K562 (cell line): Measurements from ENCODE around the gene GPHN. TPM values are rescaled to one million over a fixed set of nuclear protein-coding genes. Genes with fewer than 3 reads are reported as not detected.

Experiments
- ATAC-seq: fragments of 200-7000 bp; cut with Tn5 transposase; 3 replicates; pipeline ENCODE4 v1.9.1; 2020; ENCODE audit warnings: moderate library complexity
- BruUV-seq: library from RNA; stranded (reverse); fragments of 400-500 nt; replicated peaks from 2 replicates; lab custom pipeline; 2021; lab: Mats Ljungman, UMichigan
- CTCF ChIA-PET: fragments of 300-600 bp; formaldehyde crosslinking; extraction: SDS; loops from one replicate; lab custom pipeline; 2021; ENCODE audit warnings: low intra/inter-chr PET ratio; lab: Yijun Ruan, JAX
- POLR2A ChIA-PET: fragments of 300-600, 350-650 bp; sonication (Branson Sonifier 250); formaldehyde crosslinking; extraction: SDS; loops from one replicate; lab custom pipeline; 2021; ENCODE audit warnings: antibody characterized with exemption, inconsistent platforms; lab: Yijun Ruan, JAX
- DNase-seq, 4 experiments: peaks; one replicate each; pipeline versions ENCODE4 v3.0.0 to v3.0.0-alpha.2; 2011 to 2018; ENCODE audit warnings: low spot score in 3 of 4, mixed read lengths in 3 of 4; ENCODE audit errors: extremely low read depth in 1 of 4
- FAIRE-seq: peaks from 2 replicates; lab custom pipeline; 2011; peaks lifted over from hg19 to GRCh38; lab: Jason Lieb, UNC
- H2AFZ ChIP-seq: 2 replicates; pipeline ENCODE4 v1.6.0; 2011; ENCODE audit warnings: low read depth, low read length, control low read depth, inconsistent platforms
- H3K27ac ChIP-seq: fragments of 200-600 bp; 3 replicates; pipeline ENCODE4 v1.8.0; 2011; ENCODE audit warnings: low read depth, mild to moderate bottlenecking, control low read depth, inconsistent platforms, low read length, moderate library complexity, mixed read lengths; ENCODE audit errors: extremely low read depth
- H3K27me3 ChIP-seq, 2 experiments: fragments of 300-600 bp in 1 of 2; 2 replicates in 1 of 2; 3 replicates in 1 of 2; pipeline versions ENCODE4 v1.6.0 to v1.8.0; 2011; ENCODE audit warnings: inconsistent platforms in 2 of 2, low read length in 2 of 2, mild to moderate bottlenecking in 1 of 2, mixed read lengths in 1 of 2, moderate library complexity in 1 of 2; ENCODE audit not compliant: control insufficient read depth in 2 of 2, insufficient read depth in 2 of 2
- H3K36me3 ChIP-seq: fragments of 300-600 bp; 3 replicates; pipeline ENCODE4 v1.8.0; 2011; ENCODE audit warnings: mild to moderate bottlenecking, low read length, inconsistent platforms; ENCODE audit not compliant: control insufficient read depth, insufficient read depth
- H3K4me1 ChIP-seq, 2 experiments: fragments of 200-600 bp in 1 of 2; replicated peaks in 1 of 2; 2 replicates in 1 of 2; 3 replicates in 1 of 2; pipeline versions ENCODE4 v1.5.1 to v1.8.0; 2011; ENCODE audit warnings: inconsistent platforms in 2 of 2, low read length in 2 of 2, mild to moderate bottlenecking in 1 of 2, mixed read lengths in 1 of 2, moderate library complexity in 1 of 2; ENCODE audit not compliant: control insufficient read depth in 2 of 2, insufficient read depth in 2 of 2
- H3K4me2 ChIP-seq: 2 replicates; pipeline ENCODE4 v1.6.1; 2011; ENCODE audit warnings: low read length, control low read depth, inconsistent platforms, mixed read lengths; ENCODE audit not compliant: insufficient read depth
- H3K4me3 ChIP-seq: fragments of 200-600 bp; sonication (generic), shearing (Covaris generic); 2 replicates; pipeline ENCODE4 v1.5.1; 2016; ENCODE audit warnings: control low read depth, inconsistent platforms
- H3K79me2 ChIP-seq: fragments of 200-600 bp; 3 replicates; pipeline ENCODE4 v1.8.0; 2011; ENCODE audit warnings: low read length, inconsistent platforms; ENCODE audit not compliant: control insufficient read depth, insufficient read depth
- H3K9ac ChIP-seq, 2 experiments: 2 replicates each; pipeline versions ENCODE4 v1.6.0 to v1.6.1; 2011; ENCODE audit warnings: low read depth in 2 of 2, low read length in 2 of 2, control low read depth in 1 of 2, inconsistent platforms in 1 of 2, mild to moderate bottlenecking in 1 of 2, mixed read lengths in 1 of 2; ENCODE audit not compliant: insufficient read depth in 1 of 2
- H3K9me1 ChIP-seq: one replicate; pipeline ENCODE4 v1.6.0; 2011; ENCODE audit warnings: inconsistent platforms, mild to moderate bottlenecking, low read length, moderate library complexity; ENCODE audit not compliant: control insufficient read depth, insufficient read depth
- H3K9me3 ChIP-seq: replicated peaks from 2 replicates; pipeline ENCODE4 v1.5.1; 2011; ENCODE audit warnings: low read depth, low read length, inconsistent platforms; ENCODE audit not compliant: control insufficient read depth, insufficient read depth
- H4K20me1 ChIP-seq: replicated peaks from 2 replicates; pipeline ENCODE4 v1.6.1; 2011; ENCODE audit warnings: low read length, inconsistent platforms, mixed read lengths; ENCODE audit not compliant: control insufficient read depth, insufficient read depth
- BDP1 ChIP-seq: IDR thresholded peaks from 3 replicates; pipeline ENCODE4 v1.6.1; 2011; ENCODE audit not compliant: insufficient read length, insufficient read depth
- EWSR1 ChIP-seq: fragments of 450-650 bp; IDR thresholded peaks from 2 replicates; pipeline ENCODE4 v1.6.1; 2018; ENCODE audit warnings: borderline replicate concordance, mild to moderate bottlenecking, low read depth, moderate library complexity; ENCODE audit not compliant: partially characterized antibody
- KDM5B ChIP-seq: fragments of 200-600 bp; sonication (generic); IDR thresholded peaks from 2 replicates; pipeline ENCODE4 v1.6.1; 2012; ENCODE audit warnings: low read depth, mild to moderate bottlenecking, moderate library complexity, low read length, control low read depth, inconsistent platforms; ENCODE audit not compliant: insufficient replicate concordance
- KLF6 ChIP-seq: fragments of 250-450 bp; sonication (Bioruptor Pico); IDR thresholded peaks from 2 replicates; pipeline ENCODE4 v1.4.0; 2020; ENCODE audit warnings: mild to moderate bottlenecking, moderate library complexity, borderline replicate concordance
- LARP7 ChIP-seq: fragments of 450-650 bp; IDR thresholded peaks from 2 replicates; pipeline ENCODE4 v1.6.1; 2016
- MCM5 ChIP-seq: fragments of 450-650 bp; IDR thresholded peaks from 2 replicates; pipeline ENCODE4 v1.6.1; 2016; ENCODE audit warnings: low read depth
- POLR2AphosphoS2 ChIP-seq: IDR thresholded peaks from 2 replicates; pipeline ENCODE4 v1.6.1; 2012; ENCODE audit warnings: low read length, improper control_type of control experiment
- RAD51 ChIP-seq: fragments of 450-650 bp; IDR thresholded peaks from 2 replicates; pipeline ENCODE4 v1.7.1; 2016; ENCODE audit warnings: low read depth, mild to moderate bottlenecking, borderline replicate concordance
- TSC22D4 ChIP-seq: fragments of 450-650 bp; IDR thresholded peaks from 2 replicates; pipeline ENCODE4 v1.6.1; 2016; ENCODE audit warnings: missing genetic modification characterization, missing biosample characterization, control low read depth
- ZBTB43 ChIP-seq: sonication (generic); formaldehyde crosslinking; IDR thresholded peaks from 2 replicates; pipeline ENCODE4 v1.8.0; 2023; ENCODE audit warnings: mild to moderate bottlenecking, missing genetic modification reagents
- ZC3H4 ChIP-seq: sonication (generic); formaldehyde crosslinking; IDR thresholded peaks from 2 replicates; pipeline ENCODE4 v1.9.0; 2021; ENCODE audit warnings: missing genetic modification reagents, borderline replicate concordance
- ZNF785 ChIP-seq: fragments of 250-450 bp; sonication (Bioruptor Pico); IDR thresholded peaks from 2 replicates; pipeline ENCODE4 v1.4.0; 2020; ENCODE audit warnings: mild to moderate bottlenecking
- WGBS: fragments of 100-300 bp; shearing (Covaris generic); methylation state at CpG from one replicate; pipeline ENCODE4 v1.1.6; 2016; ENCODE audit warnings: low coverage, mixed read lengths; ENCODE audit not compliant: insufficient coverage; ENCODE audit errors: missing lambda C conversion rate; 5-methylcytosine and 5-hydroxymethylcytosine counted together
- in situ Hi-C: fragments of 300-500 bp; cut with MboI; formaldehyde crosslinking; loops from 4 replicates; pipeline ENCODE4 v1.15.0; 2018; ENCODE audit warnings: inconsistent platforms, mixed read lengths
- intact Hi-C: fragments of 100-400 bp; cut with micrococcal nuclease; formaldehyde crosslinking; loops from 2 replicates; pipeline ENCODE4 v1.14.2; 2022
- polyA plus RNA-seq, 8 experiments: library from polyadenylated mRNA; depleted of rRNA in 4 of 8; stranded (reverse) in 5 of 8; unstranded in 3 of 8; fragments of >200 nt; fragmentation: Nextera tagmentation in 2 of 8; fragmentation: Illumina TruSeq in 1 of 8; extraction: Ambion mirVana in 2 of 8; extraction: Trizol in 1 of 8; gene quantifications; 2 replicates each; pipeline versions ENCODE4 v1.2.1 to v1.2.3, GENCODE V29; 2011 to 2014; ENCODE audit warnings: inconsistent platforms in 1 of 8, missing spikeins in 1 of 8
- total RNA-seq, 7 experiments: library from RNA; depleted of rRNA in 6 of 7; stranded (reverse); fragments of >200 nt in 6 of 7; fragmentation: Illumina TruSeq in 2 of 7; extraction: Trizol in 2 of 7; gene quantifications; 2 replicates each; pipeline versions ENCODE4 v1.2.1 to v1.2.3, GENCODE V29; 2011 to 2021; ENCODE audit warnings: low replicate concordance in 1 of 7
- TF ChIP-seq, protein P1 (sequence below): sonication (generic); formaldehyde crosslinking; IDR thresholded peaks from 2 replicates; pipeline ENCODE4 v1.8.0; 2022; ENCODE audit warnings: mild to moderate bottlenecking, low read depth, missing genetic modification reagents
- TF ChIP-seq, protein P2 (sequence below): fragments of 450-650 bp; IDR thresholded peaks from 2 replicates; pipeline ENCODE4 v1.6.1; 2017; ENCODE audit warnings: mild to moderate bottlenecking, moderate library complexity

Gene GPHN
- total and polyA plus RNA-seq, 9 of the 15 experiments (the other 6 are each of a cell fraction or from before 2014, with no cell fraction given) = 5.9 to 16.0 (median 11.4) TPM

DNA sequence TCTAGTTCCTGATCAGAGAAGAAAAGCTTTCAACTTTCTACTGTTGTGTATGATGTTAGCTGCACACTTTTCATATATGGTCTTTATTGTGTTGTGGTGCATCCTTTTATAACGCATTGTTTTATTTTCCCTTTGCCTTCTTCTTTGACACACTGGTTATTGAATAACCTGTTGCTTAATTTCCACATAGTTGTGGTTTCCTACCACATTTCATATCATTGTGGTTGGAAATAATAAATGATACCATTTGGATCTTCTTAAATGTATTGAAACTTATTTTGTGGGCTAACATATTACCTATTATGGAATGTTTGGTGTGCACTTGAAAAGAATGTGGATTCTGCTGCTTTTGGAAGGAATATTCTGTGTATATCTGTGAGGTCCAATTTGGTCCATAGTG is 64.9 kb downstream of the GPHN start:
- Histone ChIP-seq H3K27ac (no peak overlapping the region), H3K9me3 (no peaks in the 10 kb centered on the region), H3K36me3 (no peaks in the 10 kb centered on the region), H3K4me3 (no peak overlapping the region)
- no CpG with 5 or more reads among the region's 1 CpG for WGBS
- no peak for DNase-seq
- TF ChIP-seq, protein P1, sequence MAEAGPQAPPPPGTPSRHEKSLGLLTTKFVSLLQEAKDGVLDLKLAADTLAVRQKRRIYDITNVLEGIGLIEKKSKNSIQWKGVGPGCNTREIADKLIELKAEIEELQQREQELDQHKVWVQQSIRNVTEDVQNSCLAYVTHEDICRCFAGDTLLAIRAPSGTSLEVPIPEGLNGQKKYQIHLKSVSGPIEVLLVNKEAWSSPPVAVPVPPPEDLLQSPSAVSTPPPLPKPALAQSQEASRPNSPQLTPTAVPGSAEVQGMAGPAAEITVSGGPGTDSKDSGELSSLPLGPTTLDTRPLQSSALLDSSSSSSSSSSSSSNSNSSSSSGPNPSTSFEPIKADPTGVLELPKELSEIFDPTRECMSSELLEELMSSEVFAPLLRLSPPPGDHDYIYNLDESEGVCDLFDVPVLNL (CRISPR knock-in tag) = no peak
- TF ChIP-seq, protein P2, sequence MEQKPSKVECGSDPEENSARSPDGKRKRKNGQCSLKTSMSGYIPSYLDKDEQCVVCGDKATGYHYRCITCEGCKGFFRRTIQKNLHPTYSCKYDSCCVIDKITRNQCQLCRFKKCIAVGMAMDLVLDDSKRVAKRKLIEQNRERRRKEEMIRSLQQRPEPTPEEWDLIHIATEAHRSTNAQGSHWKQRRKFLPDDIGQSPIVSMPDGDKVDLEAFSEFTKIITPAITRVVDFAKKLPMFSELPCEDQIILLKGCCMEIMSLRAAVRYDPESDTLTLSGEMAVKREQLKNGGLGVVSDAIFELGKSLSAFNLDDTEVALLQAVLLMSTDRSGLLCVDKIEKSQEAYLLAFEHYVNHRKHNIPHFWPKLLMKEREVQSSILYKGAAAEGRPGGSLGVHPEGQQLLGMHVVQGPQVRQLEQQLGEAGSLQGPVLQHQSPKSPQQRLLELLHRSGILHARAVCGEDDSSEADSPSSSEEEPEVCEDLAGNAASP = no peak
- TF ChIP-seq ZBTB43 (CRISPR knock-in tag) = no peak
- TF ChIP-seq TSC22D4 (tag) = no peak
- TF ChIP-seq LARP7 = no peak
- no peak for TF ChIP-seq ZC3H4
- no peak for TF ChIP-seq EWSR1
- no peak for TF ChIP-seq MCM5
- no peak for TF ChIP-seq RAD51
- no peak for TF ChIP-seq POLR2AphosphoS2
- no peak for TF ChIP-seq KDM5B
- no peak for TF ChIP-seq KLF6 (CRISPR knock-in tag)
- no peak for TF ChIP-seq BDP1
- no peak for TF ChIP-seq ZNF785 (CRISPR knock-in tag)
- TF ChIP-seq, all 486 proteins: peak for 0
- in situ Hi-C loops = no loop called here
- no peak overlapping the region for H3K9ac ChIP-seq
- no peak for FAIRE-seq
- H3K4me2 ChIP-seq = no peak overlapping the region
- ChIA-PET CTCF (no interaction called here), POLR2A (no interaction called here)
- no peaks in the 10 kb centered on the region for H4K20me1 ChIP-seq
- H3K9me1 ChIP-seq = no peaks in the 10 kb centered on the region
- H3K27me3 ChIP-seq = no peaks in the 10 kb centered on the region
- BruUV-seq = no TSS peak
- intact Hi-C loops = no loop called here
- ATAC-seq = no peak
- H3K79me2 ChIP-seq = no peaks in the 10 kb centered on the region
- H3K4me1 ChIP-seq = no peaks in the 10 kb centered on the region
- no peak overlapping the region for H2AFZ ChIP-seq
